Loucy (cell line): ENCODE measurements around the gene TRAF3IP1.

Source experiments
- EZH2phosphoT487 ChIP-seq: fragments of 200-600 bp; IDR thresholded peaks from 2 replicates; pipeline ENCODE4 v1.6.1; 2018; ENCODE audit warnings: antibody characterized with exemption, mild to moderate bottlenecking, moderate library complexity, borderline replicate concordance
- TF ChIP-seq, protein P1 (sequence below): fragments of 200-600 bp; sonication (generic); conservative IDR thresholded peaks from 2 replicates; pipeline ENCODE4 v1.5.1; 2014; ENCODE audit warnings: mild to moderate bottlenecking, antibody characterized with exemption, low read length

DNA sequence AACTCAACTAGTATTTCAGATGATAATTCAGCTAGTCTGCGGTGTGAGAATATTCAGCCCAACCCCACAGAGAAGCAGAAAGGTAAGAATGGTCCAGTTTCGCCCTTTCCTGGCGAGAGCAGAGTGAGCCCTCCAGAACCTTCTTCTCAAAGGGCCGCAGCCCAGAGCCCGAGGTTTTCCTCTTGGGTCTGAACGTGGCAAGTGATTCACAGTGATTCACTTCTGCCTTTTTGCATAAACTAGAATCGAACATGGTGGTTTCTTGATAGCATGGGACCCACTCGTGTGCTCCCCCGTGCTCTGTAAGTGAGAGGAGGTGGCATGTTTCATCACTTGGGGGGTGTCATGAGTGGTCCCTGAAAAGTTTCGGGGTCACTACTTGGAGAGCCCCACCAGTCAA is 24.2 kb downstream of the TRAF3IP1 start:
- TF ChIP-seq, protein P1, sequence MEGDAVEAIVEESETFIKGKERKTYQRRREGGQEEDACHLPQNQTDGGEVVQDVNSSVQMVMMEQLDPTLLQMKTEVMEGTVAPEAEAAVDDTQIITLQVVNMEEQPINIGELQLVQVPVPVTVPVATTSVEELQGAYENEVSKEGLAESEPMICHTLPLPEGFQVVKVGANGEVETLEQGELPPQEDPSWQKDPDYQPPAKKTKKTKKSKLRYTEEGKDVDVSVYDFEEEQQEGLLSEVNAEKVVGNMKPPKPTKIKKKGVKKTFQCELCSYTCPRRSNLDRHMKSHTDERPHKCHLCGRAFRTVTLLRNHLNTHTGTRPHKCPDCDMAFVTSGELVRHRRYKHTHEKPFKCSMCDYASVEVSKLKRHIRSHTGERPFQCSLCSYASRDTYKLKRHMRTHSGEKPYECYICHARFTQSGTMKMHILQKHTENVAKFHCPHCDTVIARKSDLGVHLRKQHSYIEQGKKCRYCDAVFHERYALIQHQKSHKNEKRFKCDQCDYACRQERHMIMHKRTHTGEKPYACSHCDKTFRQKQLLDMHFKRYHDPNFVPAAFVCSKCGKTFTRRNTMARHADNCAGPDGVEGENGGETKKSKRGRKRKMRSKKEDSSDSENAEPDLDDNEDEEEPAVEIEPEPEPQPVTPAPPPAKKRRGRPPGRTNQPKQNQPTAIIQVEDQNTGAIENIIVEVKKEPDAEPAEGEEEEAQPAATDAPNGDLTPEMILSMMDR = no peak
- no peak for TF ChIP-seq EZH2phosphoT487
